Left ventricle myocardium inferior (tissue), 1 donor: ENCODE data around the gene MYCN. TPM values are rescaled to one million over a fixed set of nuclear protein-coding genes. Genes with fewer than 3 reads are reported as not detected.
"Not testable (repeated sequence)": the region's sequence is repeated elsewhere in the genome, so short reads cannot be mapped to it uniquely, and the experiment has no call there.

Experiments used
- DNase-seq: peaks from one replicate; pipeline ENCODE4 v3.0.0-alpha.2; 2020
- H3K27ac ChIP-seq: fragments of 200-600 bp; replicated peaks from 2 replicates; pipeline ENCODE4 v1.8.0; 2021
- H3K27me3 ChIP-seq: fragments of 200-600 bp; 2 replicates; pipeline ENCODE4 v1.8.0; 2021; ENCODE audit warnings: low read depth
- H3K36me3 ChIP-seq: fragments of 200-600 bp; 2 replicates; pipeline ENCODE4 v1.8.0; 2021
- H3K4me1 ChIP-seq: fragments of 200-600 bp; 2 replicates; pipeline ENCODE4 v1.8.0; 2021
- H3K4me3 ChIP-seq: fragments of 200-600 bp; 2 replicates; pipeline ENCODE4 v1.8.0; 2021; ENCODE audit warnings: mild to moderate bottlenecking, moderate library complexity
- H3K9me3 ChIP-seq: fragments of 200-600 bp; replicated peaks from 2 replicates; pipeline ENCODE4 v1.8.0; 2021
- intact Hi-C: fragments of 100-400 bp; cut with micrococcal nuclease; formaldehyde crosslinking; loops from one replicate; pipeline ENCODE4 v1.11.0; 2022
- total RNA-seq: library from RNA; stranded (reverse); fragmentation: NEBNext Ultra II Directional; extraction: Animal tissue kit (Norgen Biotek cat#: 25700); gene quantifications from one replicate; pipeline ENCODE4 v1.2.1, GENCODE V29; 2021
- TF ChIP-seq, protein P1 (sequence below): fragments of 200-600 bp; IDR thresholded peaks from 2 replicates; pipeline ENCODE4 v1.8.0; 2021; ENCODE audit warnings: antibody characterized with exemption, mild to moderate bottlenecking, borderline replicate concordance
- donor health status: DM: no; HTN: yes; CAD: no; lungs with severe emphysema.

MYCN gene
- total RNA-seq, 1 donor from 2014 or later: 0.38 TPM

DNA sequence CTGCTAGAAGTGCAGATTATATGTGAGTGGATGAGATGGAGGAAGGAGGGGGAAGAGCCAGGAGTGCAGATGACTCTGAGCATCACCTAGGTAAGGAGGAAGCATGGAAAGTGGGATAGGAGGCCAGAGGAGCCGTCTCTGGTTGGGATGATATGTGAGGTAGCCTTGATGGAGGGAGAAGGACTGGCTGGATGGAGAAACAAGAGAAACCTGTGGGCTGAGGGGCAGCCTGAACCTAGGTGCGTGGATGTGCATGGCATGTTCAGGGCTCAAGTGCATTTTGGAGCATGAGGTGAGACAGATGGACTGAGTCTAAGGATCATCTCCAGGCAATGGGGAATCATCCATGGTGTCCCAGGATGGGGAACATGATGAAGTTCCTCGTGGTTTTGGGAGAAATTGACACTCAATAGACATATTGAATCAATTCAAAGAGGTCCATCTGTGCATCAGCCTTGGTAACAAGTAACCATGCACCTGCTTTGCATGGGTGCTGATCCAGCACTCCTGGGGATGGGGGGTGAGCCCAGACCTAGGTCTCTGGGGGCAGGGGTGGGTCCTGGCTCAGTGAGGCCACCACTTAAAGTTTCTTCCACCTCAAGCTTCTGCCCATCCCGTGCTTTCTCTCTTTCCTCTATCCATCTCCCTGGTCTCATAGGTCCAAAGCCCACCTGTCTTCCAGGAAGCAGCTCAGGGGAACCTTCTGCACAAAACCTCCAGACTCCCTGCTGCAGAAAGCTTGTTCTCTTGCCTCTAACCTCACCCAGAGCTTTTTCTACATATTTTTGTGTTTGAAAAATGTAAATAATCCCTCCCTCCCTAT, 19.2 kb downstream of the MYCN start:
- H3K4me1 ChIP-seq: no peaks in the 10 kb centered on the region
- TF ChIP-seq, protein P1, sequence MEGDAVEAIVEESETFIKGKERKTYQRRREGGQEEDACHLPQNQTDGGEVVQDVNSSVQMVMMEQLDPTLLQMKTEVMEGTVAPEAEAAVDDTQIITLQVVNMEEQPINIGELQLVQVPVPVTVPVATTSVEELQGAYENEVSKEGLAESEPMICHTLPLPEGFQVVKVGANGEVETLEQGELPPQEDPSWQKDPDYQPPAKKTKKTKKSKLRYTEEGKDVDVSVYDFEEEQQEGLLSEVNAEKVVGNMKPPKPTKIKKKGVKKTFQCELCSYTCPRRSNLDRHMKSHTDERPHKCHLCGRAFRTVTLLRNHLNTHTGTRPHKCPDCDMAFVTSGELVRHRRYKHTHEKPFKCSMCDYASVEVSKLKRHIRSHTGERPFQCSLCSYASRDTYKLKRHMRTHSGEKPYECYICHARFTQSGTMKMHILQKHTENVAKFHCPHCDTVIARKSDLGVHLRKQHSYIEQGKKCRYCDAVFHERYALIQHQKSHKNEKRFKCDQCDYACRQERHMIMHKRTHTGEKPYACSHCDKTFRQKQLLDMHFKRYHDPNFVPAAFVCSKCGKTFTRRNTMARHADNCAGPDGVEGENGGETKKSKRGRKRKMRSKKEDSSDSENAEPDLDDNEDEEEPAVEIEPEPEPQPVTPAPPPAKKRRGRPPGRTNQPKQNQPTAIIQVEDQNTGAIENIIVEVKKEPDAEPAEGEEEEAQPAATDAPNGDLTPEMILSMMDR: no peak

DNA sequence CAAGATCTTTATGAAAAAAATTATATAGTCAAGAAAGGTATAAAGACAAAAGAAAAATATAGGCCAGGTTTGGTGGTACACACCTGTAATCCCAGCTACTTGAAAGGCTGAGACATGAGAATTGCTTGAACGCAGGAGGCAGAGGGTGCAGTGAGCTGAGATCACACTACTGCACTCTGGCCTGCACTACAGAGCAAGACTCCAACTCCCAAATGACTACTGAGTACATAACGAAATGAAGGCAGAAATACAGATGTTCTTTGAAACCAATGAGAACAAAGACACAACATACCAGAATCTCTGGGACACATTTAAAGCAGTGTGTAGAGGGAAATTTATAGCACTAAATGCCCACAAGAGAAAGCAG, 19.8 kb downstream of the MYCN start:
- H3K4me1 ChIP-seq, intact Hi-C loops, H3K4me3 ChIP-seq, DNase-seq, H3K27me3 ChIP-seq, H3K27ac ChIP-seq, H3K36me3 ChIP-seq, H3K9me3 ChIP-seq: not testable (repeated sequence)

More for the DNA sequence above, 19.2 kb downstream of the MYCN start:
- Histone ChIP-seq H3K27ac (no peak overlapping the region), H3K4me3 (no peak overlapping the region), H3K27me3 (peaks cover 4% of the 10 kb centered on the region), H3K9me3 (peaks cover 6% of the 10 kb centered on the region), H3K36me3 (no peaks in the 10 kb centered on the region)
- intact Hi-C loops: no loop called here
- DNase-seq: no peak

DNA sequence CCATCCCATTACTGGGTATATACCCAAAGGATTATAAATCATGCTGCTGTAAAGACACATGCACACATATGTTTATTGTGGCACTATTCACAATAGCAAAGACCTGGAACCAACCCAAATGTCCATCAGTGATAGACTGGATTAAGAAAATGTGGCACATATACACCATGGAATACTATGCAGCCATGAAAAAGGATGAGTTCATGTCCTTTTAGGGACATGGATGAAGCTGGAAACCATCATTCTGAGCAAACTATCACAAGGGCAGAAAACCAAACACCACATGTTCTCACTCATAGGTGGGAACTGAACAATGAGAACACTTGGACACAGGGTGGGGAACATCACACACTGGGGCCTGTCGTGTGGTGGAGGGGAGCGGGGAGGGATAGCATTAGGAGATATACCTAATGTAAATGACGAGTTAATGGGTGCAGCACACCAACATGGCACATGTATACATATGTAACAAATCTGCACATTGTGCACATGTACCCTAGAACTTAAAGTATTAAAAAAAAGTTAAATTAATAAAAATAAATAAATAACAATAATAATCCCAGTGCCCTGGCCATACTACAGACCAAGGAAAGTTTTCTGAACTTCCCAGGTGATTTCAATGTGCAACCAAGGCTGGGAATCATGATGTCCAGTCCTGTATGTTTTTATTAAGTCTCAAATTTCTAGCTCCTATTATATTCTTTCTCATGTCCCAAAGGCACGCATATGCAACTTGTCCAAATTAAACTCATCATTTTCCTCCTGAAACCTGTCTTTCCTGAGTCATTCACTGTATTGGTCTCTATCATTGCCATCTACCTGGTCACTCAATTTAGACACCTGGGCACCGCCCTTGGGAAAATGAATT, 23.0 kb downstream of the MYCN start:
- H3K27me3 ChIP-seq, H3K4me1 ChIP-seq, intact Hi-C loops, H3K9me3 ChIP-seq, DNase-seq, H3K36me3 ChIP-seq, H3K4me3 ChIP-seq, H3K27ac ChIP-seq: not testable (repeated sequence)

DNA sequence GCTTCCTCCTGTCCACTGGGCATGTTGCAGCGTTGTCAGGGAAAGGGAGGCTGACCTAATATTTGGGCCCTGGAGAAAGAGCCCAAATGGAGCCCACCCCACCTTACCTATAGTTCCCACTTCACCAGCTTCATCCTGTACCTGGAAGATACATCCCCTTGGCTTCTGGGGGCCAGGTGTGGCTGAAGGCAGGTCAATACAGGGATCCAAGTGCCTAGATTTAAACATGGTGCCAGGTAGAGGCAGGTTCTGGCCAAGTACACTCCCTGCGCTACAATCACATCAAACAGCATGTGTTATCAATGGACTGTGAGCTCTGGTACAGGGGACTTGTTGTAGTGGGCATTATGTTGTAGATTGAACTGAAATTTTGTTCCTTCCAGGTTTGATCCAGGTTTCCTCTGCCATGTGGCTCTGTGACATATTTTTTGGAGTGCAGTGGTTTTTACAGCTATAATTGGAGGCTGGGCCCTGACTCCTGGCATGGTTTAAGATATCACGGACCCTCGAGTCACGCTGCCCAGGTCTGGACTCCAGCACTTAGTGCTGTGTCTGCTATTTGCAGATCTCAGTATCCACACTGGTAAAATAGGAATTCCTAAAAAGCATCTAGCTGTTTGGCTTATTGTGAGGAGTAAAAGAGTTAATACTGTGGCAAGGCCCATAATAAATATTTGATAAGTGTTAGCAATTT, 23.8 kb downstream of the MYCN start:
- H3K27ac ChIP-seq: no peak overlapping the region
- TF ChIP-seq, protein P1: no peak
- intact Hi-C loops: no loop called here
- H3K36me3 ChIP-seq: no peaks in the 10 kb centered on the region
- H3K4me3 ChIP-seq: no peak overlapping the region
- peaks cover 4% of the 10 kb centered on the region for H3K27me3 ChIP-seq
- no peaks in the 10 kb centered on the region for H3K4me1 ChIP-seq
- no peak for DNase-seq
- peaks cover 6% of the 10 kb centered on the region for H3K9me3 ChIP-seq

DNA sequence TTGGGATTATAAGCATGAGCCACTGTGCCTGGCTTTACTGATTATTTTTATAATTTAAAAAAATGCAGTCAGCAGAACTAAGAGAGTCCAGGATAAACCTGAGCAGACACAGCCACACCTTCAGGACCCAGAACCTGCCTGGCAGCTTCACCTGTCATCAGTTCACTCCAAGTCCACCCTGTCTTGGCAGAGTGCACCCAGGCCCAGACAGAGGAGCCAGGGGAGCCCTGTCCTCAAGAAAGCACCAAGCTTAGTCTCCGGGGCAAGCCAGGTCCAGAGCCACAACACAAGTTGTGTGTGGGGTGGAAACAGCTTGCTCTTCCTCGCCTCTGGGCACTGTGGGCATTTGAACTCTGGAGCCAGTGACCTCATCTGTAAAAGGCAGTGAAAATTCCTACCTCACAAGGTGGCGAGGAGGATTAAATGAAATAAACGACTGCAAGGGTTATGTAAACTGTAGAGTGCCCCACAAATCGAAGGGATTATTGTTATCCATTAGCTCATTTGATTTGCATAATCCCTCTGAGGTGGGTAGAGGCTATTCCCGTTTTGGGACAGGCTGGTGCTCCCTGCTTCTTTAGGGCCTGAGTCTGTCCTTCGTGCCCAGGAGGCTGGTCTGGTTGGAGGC, 24.7 kb downstream of the MYCN start:
- intact Hi-C loops: no loop called here
- TF ChIP-seq, protein P1: no peak
- Histone ChIP-seq H3K4me3 (no peak overlapping the region), H3K9me3 (peaks cover 6% of the 10 kb centered on the region), H3K4me1 (no peaks in the 10 kb centered on the region), H3K36me3 (no peaks in the 10 kb centered on the region), H3K27me3 (no peaks in the 10 kb centered on the region), H3K27ac (no peak overlapping the region)
- no peak for DNase-seq

DNA sequence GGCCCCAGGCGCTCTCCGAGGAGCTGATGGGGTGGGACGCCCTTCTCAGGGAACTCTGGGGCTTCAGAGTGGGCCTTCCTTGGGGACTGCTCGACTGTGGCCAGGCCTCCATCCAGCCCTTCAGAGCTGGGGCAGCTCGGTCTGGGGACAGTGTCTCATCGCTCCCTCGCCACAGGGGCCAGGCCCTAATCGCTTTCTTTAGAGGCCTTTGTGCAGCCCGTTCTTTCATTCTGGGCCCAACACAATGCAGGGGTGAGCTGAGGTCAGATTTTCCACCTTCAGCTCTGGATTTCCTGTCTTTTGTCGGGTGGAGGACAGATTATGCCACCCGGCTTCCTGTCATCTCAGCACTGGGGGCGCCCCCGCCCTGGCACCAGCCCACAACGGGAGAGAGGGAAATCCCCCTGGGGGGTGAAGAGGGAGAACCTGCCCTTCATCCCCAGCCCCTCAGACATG, 25.2 kb downstream of the MYCN start:
- intact Hi-C loops: no loop called here

More for the DNA sequence above, 25.2 kb downstream of the MYCN start:
- no peaks in the 10 kb centered on the region for H3K27me3 ChIP-seq
- H3K4me1 ChIP-seq: no peaks in the 10 kb centered on the region
- no peak for DNase-seq
- no peaks in the 10 kb centered on the region for H3K36me3 ChIP-seq
- peaks cover 6% of the 10 kb centered on the region for H3K9me3 ChIP-seq
- H3K4me3 ChIP-seq: no peak overlapping the region
- H3K27ac ChIP-seq: no peak overlapping the region
- TF ChIP-seq, protein P1: no peak
